Activated effector memory CD4-positive, alpha-beta T cell treated with anti-CD3 and anti-CD28 coated beads, Interleukin-2, amount 50 U/mL, for 16 hours (primary cell): Measurements from ENCODE around the gene RAPGEF5.

Experiments
- DNase-seq: peaks from one replicate; pipeline ENCODE4 v3.0.0-alpha.2; 2020

Gene RAPGEF5

GRCh38 chr7:22144950-22145349 lies 212.0 kb downstream of the RAPGEF5 start:
- DNase-seq, result no peak

GRCh38 chr7:22143491-22143890 lies 213.5 kb downstream of the RAPGEF5 start:
- no peak for DNase-seq

GRCh38 chr7:22142572-22142971 lies 214.4 kb downstream of the RAPGEF5 start:
- no peak for DNase-seq

- no peak for DNase-seq
Observed at GRCh38 chr7:22141355-22141754, 215.6 kb downstream of the RAPGEF5 start.

GRCh38 chr7:22140578-22140977 lies 216.4 kb downstream of the RAPGEF5 start:
- DNase-seq, result no peak

GRCh38 chr7:22138886-22139285 lies 218.1 kb downstream of the RAPGEF5 start:
- no peak for DNase-seq

GRCh38 chr7:22138106-22138505 lies 218.8 kb downstream of the RAPGEF5 start:
- no peak for DNase-seq

- no peak for DNase-seq
Observed at GRCh38 chr7:22137466-22137865, 219.5 kb downstream of the RAPGEF5 start.

- no peak for DNase-seq
Observed at GRCh38 chr7:22137026-22137425, 219.9 kb downstream of the RAPGEF5 start.

GRCh38 chr7:22129819-22130580 lies 227.0 kb downstream of the RAPGEF5 start:
- no peak for DNase-seq

- DNase-seq, result no peak
Observed at GRCh38 chr7:22129166-22129565, 227.8 kb downstream of the RAPGEF5 start.

- no peak for DNase-seq
Observed at GRCh38 chr7:22128528-22128920, 228.4 kb downstream of the RAPGEF5 start.

- no peak for DNase-seq
Observed at GRCh38 chr7:22127835-22128527, 229.0 kb downstream of the RAPGEF5 start.

- DNase-seq, result no peak
Observed at GRCh38 chr7:22125436-22125835, 231.5 kb downstream of the RAPGEF5 start.

GRCh38 chr7:22124941-22125340 lies 232.0 kb downstream of the RAPGEF5 start:
- DNase-seq, result no peak

GRCh38 chr7:22123139-22123538 lies 233.8 kb downstream of the RAPGEF5 start:
- DNase-seq, result no peak

GRCh38 chr7:22121702-22122474 lies 235.1 kb downstream of the RAPGEF5 start:
- no peak for DNase-seq

GRCh38 chr7:22120391-22121053 lies 236.4 kb downstream of the RAPGEF5 start:
- no peak for DNase-seq

- DNase-seq, result no peak
Observed at GRCh38 chr7:22117222-22117621, 239.7 kb downstream of the RAPGEF5 start.

- DNase-seq, result no peak
Observed at GRCh38 chr7:22116451-22117030, 240.4 kb downstream of the RAPGEF5 start.

- DNase-seq, result no peak
Observed at GRCh38 chr7:22115689-22116088, 241.3 kb downstream of the RAPGEF5 start.

- no peak for DNase-seq
Observed at GRCh38 chr7:22114440-22114981, 242.4 kb downstream of the RAPGEF5 start.
